Activated CD4-positive, alpha-beta T cell treated with anti-CD3 and anti-CD28 coated beads, Interleukin-2, amount 50 U/mL, for 24 hours (primary cell): Measurements from ENCODE around the gene ZNF442.
A peak's percentile ranks its signal among the peaks of the same experiment; 100 is the strongest.
"Not testable (repeated sequence)": the region's sequence is repeated elsewhere in the genome, so short reads cannot be mapped to it uniquely, and the experiment has no call there.

Experiments
- DNase-seq, 2 donors: peaks; one replicate each; pipeline ENCODE4 v3.0.0-alpha.2; 2020; ENCODE audit warnings: low read depth in 1 of 2, low spot score in 1 of 2

The ZNF442 gene

DNA sequence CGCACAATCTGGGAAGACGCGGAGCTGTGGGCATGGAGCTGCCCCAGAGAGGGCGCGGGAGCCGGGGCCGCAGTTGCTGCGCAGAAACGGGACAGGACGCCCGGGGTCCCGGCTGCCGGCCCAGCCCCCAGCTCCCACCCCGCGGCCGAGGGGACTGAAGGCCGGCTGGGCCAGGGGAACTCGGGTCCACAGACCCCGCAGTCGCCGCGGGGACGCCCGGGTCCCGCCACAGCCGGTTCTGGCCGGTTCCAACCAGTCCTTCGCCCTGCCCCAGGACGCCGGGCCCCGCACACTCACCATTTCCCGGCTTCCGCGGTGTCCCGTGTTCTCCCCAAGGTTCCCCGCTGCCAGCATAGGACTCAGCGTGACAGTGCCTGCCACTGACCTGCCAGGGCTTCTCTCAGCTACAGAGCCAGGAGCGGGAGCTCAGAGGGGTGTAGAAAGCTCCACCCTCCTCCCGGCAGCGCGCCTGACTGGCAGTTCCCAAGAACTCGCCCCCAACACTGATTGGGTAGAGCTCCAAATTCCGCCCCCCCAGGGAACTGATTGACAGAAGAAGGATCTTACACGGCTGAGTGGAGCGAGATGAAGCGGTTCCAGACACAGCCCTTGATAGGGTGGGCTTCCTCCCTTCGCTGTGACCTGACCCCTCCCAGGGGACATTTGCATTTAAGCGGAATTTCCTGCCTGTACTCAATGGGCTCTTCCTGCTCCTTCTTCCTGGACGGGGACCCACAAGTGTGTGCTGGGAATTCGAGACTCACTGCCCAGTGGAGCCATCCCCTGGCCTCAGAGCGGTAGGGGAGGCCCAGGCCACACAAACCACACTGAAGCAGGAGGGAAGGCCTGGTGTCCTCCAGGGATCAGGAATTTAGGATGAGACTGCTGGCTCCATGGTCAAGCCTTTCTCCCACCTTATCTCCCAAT is at the start of gene ZNF442:
TSS of gene ZNF442 (minus strand) at position 448 of the 927 bp plus-strand sequence. CDS start 2,052 bp downstream, outside the sequence.
- peak; percentile 60 to 90 for DNase-seq

DNA sequence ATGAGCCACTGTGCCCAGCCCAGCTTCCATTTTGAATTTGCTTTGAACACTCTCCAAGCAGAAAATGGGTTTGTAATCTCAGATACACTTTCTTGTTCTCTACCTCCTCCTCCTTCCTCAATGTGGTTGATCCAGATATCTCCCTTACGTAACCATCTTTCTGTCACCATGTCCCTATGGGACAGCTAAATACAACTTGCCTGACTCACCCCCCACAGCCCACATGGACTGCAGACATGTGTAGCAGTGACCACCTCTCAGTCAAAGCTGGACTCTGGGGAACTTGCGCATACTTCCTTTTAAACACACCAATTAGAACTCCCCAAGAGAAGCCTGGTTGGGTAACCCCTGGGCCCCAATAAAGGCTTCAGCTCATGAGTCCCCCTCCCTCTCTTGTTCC is 46.4 kb upstream of the ZNF442 start:
- no peak for DNase-seq

DNA sequence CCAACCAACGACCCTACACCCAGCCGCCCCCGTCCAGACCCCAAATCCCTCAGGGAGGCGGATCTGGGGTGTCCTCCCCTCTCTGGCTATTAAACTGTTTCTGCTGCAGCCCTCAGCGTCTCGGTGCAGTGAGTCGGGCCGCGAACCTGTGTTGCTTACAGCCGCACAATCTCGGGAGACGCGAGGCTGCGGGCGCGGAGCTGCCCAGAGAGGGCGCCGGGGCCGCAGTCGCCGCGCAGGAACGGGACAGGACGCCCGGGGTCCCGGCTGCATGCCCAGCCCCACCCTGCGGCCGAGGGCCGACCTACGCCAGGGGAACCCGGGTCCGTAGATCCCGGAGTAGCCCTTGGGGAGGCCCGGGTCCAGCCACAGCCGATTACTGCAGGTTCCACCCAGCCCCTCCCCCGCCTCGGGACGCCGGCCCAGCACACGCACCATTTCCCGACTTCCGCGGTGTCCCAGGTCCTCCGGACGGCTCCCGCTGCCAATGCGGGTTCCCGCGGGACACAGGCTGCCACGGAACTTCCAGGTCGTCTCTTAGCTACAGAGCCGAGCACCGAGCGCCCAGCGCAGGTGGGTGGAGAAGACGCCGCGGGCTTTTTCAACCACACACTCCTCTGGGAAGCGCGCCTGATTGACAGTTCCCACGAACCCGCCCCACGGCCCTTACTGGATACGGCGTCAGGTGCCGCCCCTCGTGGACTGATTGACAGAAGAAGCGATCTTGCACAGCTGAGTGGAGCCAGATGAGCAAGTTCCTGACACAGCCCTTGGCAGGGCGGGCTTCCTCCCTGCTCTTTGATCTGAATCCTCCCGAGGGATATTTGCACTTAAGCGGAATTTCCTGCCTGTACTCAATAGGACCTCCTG is 35.4 kb upstream of the ZNF442 start, which contains the start of gene ZNF799:
TSS of gene ZNF799 (minus strand) at position 639 of the 870 bp plus-strand sequence. CDS start at position 438, 201 bp downstream.
- peak; percentile 63 to 88 for DNase-seq

DNA sequence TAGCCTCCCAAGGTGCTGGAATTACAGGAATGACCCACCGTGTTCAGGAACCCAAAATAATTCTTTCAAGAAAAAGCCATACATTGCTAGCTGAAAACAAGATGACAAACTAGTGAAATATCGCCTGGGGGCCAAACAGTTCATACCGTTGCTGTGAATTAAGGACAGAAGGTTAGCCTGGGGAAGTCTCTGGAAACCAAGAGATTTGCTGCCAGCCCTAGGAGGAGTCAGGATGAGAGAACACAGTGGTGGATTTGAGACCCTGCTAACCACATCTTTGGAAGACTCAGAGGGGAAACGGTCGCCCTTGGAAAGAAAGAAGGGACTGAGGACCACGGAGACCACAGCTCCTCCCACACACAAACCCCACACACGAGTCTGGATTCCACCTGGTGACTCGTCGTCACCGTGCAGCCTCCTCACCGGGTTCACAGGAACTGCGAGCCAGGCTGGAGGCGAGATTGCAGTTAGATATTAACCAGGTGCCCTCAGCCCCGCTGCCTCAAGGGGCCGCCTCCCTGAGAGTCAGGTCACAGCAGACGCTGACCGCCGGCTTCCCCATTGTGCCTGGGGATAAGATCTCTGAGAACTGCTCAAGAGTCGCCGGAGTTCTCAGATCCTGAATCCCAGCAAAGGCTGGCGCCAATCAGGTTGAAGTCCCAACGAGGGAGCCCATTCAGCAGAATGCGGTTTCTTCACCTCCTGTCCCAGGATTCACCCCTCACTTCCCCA is 34.6 kb upstream of the ZNF442 start:
- peak in 1 of 2 donors; percentile 1 for DNase-seq

DNA sequence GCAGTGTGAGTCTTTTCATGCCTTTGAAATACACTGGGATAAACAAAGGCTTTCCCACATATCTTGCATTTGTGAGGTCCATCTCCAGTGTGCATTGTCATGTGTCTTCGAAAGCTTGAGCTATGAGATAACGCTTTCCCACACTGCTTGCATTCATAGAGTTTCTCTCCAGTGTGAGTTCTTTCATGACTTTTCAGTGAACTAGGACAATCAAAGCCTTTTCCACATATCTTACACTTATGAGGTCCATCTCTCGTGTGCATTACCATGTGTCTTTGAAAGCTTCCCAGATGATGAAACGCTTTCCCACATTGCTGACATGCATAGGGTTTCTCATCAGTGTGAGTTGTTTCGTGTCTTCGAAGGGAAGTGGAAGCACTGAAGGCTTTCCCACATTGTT is 25.7 kb upstream of the ZNF442 start:
- DNase-seq = not testable (repeated sequence)

DNA sequence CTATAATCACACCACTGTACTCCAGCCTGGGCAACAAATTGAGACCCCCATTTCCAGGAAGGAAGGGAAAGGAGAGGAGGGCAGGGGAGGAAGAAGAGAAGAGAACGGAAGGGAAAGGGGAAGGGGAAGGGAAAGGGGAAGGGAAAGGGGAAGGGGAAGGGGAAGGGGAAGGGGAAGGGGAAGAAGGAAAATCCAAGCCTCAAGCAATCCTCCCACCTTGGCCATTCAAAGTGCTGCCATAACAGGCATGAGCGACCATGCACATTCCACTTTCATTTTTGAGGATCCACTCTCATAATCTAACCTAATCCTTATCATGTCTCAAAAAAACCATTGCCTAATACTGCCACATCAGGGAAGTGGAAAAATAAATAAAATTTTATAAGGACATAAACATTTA is 20.9 kb upstream of the ZNF442 start:
- not testable (repeated sequence) for DNase-seq

DNA sequence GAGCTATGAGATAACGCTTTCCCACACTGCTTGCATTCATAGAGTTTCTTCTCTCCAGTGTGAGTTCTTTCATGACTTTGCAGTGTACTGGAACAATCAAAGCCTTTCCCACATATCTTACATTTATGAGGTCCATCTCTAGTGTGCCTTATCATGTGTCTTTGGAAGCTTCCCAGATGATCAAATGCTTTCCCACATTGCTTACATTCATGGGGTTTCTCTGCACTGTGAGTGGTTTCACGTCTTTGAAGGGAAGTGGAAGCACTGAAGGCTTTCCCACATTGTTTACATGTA is 14.9 kb upstream of the ZNF442 start:
- DNase-seq = no peak

DNA sequence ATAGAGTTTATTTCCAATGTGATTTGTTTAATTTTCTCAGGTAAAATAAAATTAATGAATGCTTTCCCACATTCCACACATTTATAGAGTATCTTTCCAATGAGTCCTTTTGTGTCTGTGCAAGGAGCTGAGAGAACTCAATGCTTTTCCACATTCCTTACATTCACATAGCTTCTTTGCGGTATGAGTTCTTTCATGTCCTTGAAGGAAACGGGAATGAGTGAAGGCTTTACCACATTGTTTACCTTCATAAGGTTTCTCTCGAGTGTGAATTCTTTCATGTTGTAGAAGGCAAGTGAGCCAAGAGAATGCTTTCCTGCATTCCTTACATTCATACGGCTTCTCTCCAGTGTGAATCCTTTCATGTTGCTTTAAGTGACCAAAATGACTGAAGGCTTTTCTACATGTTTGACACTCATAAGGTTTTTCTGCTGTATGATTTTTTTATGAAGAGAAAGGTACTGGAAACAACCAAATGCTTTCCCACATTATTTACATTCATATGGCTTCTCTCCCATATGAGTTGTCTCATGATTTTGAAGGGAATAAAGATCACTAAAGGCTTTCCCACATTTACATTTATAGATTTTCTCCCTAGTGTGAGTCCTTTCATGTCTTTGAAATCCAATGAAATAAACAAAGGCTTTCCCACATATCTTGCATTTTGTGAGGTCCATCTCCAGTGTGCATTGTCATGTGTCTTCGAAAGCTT is 14.4 kb upstream of the ZNF442 start:
- DNase-seq = no peak

DNA sequence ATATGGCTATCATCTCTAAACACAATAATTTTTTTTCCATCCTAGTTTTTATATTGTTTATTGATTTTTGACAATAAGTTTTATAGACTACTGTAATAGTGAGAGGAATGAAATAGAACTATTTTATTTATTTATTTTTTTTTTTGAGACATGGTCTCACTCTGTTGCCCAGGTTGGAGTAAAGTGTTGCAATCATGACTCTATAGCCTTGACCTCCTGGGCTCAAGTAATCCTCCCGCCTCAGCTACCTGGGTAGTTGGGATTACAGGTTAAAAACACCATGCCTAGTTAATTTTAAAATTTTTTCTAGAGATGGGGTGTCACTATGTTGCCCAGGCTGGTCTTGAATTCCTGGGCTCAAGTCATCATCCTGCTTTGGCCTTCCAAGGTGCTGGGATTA is 8.5 kb upstream of the ZNF442 start:
- DNase-seq = no peak

DNA sequence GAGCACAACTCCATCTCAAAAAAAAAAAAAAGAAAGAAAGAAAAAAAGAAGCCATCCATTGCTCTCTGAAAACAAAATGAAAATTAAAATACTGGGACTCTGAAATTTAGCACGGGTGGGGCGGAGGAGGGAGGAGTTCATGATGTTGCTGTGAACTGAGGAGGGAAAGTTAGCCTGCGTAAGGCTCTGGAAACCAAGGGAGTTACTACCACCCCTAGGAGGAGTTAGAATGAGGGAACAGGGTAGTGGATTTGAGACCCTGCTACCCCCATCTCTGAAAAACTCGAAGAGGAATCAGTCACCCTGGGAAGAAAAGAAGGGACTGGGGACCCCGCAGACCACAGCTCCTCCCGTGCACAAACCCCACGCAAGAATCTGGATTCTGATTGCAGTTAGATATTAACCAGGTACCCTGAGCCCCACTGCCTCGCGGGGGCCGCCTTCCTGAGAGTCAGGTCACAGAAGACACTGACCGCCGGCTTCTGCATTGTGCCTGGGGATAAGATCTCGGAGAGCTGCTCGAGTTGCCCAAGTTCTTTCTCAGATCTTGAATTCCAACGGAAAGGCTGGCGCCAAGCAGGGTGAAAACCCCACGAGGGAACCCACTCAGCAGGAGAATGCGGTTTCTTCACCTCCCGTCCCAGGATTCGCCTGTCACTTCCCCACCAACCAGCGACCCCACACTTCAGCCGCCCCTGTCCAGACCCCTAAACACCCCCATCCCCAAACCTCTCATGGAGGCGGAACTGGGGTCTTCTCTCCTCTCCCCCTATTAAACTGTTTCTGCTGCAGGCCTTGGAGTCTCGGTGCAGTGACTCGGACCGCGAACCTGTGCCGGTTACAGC is 870 bp downstream of the ZNF442 start:
- DNase-seq = no peak

DNA sequence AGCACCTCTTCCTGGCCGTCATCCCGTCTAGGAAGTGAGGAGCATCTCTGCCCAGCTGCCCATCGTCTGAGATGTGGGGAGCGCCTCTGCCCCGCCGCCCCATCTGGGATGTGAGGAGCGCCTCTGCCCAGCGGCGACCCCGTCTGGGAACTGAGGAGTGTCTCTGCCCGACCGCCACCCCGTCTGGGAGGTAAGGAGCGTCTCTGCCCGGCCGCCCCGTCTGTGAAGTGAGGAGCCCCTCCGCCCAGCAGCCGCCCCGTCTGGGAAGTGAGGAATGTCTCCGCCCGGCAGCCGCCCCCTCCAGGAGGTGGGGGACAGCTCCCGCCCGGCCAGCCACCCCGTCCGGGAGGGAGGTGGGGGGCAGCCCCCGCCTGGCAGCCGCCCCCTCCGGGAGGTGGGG is 3.2 kb downstream of the ZNF442 start:
- not testable (repeated sequence) for DNase-seq

DNA sequence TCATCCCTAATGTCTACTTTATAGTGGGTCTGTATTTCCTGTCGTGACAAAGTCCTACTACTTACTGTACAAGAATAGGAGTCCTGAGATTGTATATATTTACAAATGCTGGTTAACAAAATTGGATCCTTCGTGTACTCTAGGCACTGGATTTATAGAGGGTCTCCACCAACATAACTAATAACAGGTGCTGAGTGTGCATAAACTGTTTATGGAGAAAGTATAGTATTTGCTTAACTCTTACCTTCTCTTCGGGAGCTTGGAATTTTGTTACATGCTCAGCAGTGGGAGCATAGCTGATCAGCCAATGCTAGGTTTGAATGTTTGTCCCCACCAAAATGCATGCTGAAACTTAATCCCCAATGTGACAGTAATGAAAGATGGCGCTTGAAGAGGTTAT is 12.1 kb downstream of the ZNF442 start:
- no peak for DNase-seq

DNA sequence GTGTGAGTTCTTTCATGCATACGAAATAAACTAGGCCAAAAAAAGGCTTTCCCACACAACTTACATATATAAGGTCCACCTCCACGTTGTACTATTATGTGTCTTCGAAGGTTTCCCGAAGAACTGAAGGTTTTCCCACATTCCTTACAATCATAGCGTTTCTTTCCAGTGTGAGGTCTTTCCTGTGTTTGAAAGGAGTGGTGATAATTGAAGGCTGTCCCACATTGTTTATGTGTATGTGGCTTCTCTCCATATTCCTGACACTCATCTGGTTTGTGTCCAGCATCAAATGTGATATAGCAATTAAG is 14.6 kb downstream of the ZNF442 start:
- no peak for DNase-seq

DNA sequence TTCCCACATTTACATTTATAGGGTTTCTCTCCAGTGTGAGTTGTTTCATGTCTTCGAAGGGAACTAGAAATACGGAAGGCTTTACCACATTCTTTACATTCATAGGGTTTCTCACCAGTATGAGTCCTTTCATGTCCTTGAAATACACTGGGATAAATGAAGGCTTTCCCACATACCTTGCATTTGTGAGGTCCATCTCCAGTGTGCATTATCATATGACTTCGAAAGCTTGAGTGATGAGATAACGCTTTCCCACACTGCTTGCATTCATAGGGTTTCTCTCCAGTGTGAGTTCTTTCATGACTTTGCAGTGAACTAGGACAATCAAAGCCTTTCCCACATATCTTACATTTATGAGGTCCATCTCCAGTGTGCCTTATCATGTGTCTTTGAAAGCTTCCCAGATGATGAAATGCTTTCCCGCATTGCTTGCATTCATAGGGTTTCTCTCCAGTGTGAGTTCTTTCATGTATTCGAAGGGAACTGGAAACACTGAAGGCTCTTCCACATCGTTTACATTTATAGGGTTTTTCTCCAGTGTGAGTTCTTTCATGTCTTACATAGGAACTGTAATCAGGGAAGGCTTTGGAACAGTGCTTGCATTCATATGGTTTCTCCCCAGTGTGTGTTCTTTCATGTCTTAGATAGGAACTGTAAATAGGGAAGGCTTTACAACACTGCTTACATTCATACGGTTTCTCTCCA is 15.1 kb downstream of the ZNF442 start:
- DNase-seq = no peak

DNA sequence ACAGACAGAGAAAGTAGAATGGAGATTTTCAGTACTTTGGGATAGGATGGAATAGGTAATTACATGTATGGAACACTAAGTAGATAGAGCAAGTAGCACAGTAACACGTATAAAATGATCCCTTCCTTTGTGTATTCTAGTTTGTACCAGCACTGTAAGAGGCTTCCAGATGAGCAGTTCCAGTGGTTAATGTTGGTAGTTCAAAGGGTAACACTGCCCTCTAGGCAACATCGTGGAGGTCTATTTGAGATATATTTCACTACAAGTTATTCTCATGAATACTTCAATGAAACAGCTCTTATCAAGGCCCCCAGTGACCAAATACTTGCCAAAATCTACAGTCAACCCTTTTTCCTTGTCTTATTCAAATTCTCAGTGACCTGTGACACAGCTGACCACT is 18.6 kb downstream of the ZNF442 start:
- DNase-seq = no peak

DNA sequence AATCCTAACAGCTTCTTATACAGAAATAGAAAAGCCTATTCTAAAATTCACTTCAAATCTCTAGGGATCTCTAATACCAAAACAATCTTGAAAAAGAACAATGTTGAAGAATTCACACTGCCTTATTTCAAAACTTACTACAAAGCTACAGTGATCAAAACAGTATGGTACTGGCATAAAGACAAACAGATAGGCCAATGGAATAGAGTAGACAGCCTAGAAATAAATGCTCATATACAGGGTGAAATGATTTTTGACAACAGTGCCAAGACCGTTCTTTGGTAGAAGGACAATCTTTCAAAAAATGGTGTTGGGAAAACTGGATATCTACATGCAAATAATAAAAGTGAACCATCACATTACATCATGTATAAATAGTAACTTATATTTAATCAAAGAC is 20.3 kb downstream of the ZNF442 start:
- DNase-seq = no peak

DNA sequence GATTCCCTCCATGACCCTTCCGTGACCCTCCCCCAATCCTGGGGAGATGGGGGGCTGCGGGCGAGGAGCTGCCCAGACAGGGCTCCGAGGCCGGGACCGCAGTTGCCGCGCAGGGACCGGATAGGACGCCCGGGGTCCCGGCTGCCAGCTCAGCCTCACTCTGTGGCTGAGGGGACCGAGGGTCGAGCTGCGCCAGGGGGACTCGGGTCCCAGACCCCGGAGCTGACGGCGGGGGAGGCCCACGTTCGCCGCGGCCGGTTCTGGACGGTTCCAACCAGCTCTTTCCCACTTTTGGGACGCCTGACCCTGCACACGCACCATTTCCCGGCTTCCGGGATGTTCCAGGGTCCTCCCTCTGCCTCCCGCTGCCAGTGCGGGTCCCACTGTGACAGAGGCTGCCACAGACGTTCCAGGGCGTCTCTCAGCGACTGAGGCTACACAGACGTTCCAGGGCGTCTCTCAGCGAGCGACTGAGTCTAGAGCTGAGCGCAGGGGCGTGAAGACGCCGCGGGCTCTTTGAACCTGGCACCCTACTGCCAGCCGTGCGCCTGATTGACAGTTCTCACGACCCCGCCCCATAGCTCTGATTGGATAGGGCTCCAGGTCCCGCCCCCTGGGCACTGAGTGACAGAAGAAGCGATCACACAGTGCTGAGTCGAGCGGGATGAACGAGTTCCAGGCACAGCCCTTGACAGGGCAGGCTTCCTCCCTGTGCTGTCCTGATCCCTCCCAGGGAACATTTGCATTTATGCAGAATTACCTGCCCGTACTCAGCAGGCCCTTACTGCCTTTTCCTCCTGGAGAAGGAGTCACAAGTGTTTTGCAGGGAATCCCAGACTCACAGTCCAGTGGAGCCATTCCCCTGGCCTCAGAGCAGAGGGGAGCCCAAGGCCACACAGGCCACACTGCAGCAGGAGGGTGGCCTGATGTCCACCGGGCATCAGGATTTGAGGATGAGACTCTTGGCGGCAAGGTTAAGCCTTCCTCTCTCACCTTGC is 32.0 kb downstream of the ZNF442 start, which contains the start of gene ZNF563:
TSS of gene ZNF563 (minus strand) at position 472 of the 998 bp plus-strand sequence. CDS start at position 321, 151 bp downstream.
- DNase-seq = peak; percentile 95 to 98
